AG09309 (cell line): ENCODE results near the gene COX4I1.

Experiments
- DNase-seq: peaks from one replicate; pipeline ENCODE4 v3.0.0-alpha.2; 2010; ENCODE audit warnings: low read depth
- H3K4me3 ChIP-seq: 2 replicates; pipeline ENCODE4 v1.5.1; 2011; ENCODE audit warnings: mild to moderate bottlenecking, low read depth, low read length, moderate library complexity; ENCODE audit not compliant: control insufficient read depth
- TF ChIP-seq, protein P1 (sequence below): IDR thresholded peaks from 2 replicates; pipeline ENCODE4 v1.5.1; 2011; ENCODE audit warnings: mild to moderate bottlenecking, low read depth, low read length, inconsistent platforms; ENCODE audit not compliant: insufficient read depth, control insufficient read depth; ENCODE audit errors: missing control alignments

COX4I1 gene

DNA sequence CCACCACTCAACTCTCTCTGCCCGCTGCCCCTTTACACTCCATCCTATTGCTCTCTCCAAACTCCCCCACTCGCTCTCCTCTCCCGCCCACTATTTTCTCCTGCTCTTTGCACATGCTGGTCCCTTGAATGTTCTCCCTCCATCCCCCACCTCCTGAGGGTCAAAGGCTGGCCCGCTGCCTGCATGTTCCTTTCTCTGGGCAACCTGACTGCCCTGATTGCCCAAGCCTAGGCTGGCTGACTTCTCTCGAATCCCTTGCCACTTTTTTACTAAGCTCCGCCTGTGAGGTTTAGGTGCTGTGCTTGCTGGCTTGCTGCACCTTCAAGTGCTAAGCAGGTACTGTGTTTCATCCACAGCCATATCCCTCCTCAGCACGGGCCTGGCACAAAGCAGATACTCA lies 2.9 kb upstream of the COX4I1 start:
- TF ChIP-seq, protein P1, sequence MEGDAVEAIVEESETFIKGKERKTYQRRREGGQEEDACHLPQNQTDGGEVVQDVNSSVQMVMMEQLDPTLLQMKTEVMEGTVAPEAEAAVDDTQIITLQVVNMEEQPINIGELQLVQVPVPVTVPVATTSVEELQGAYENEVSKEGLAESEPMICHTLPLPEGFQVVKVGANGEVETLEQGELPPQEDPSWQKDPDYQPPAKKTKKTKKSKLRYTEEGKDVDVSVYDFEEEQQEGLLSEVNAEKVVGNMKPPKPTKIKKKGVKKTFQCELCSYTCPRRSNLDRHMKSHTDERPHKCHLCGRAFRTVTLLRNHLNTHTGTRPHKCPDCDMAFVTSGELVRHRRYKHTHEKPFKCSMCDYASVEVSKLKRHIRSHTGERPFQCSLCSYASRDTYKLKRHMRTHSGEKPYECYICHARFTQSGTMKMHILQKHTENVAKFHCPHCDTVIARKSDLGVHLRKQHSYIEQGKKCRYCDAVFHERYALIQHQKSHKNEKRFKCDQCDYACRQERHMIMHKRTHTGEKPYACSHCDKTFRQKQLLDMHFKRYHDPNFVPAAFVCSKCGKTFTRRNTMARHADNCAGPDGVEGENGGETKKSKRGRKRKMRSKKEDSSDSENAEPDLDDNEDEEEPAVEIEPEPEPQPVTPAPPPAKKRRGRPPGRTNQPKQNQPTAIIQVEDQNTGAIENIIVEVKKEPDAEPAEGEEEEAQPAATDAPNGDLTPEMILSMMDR, result no peak
- H3K4me3 ChIP-seq, result no peak overlapping the region
- DNase-seq, result no peak

DNA sequence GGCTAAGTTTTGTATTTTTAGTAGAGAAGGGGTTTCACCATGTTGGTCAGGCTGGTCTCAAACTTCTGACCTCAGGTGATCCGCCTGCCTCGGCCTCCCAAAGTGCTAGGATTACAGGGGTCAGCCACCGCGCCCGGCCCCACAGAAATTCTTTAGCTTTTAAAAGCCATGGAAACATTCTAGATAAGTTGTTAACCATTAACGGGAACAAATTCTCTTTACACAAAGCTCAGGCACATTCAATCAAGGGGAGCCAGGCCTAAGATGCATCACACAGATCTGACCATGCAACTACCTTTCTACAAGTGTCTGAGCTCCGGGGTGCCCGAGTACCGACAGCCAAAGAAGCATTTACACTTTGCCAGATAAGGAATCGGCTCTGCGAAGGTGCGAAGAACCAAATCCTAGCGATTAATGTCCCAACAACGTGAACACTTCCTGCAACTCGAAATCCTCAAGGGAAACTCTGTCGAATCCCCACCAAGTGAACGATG lies 1.2 kb upstream of the COX4I1 start:
- DNase-seq, result no peak

DNA sequence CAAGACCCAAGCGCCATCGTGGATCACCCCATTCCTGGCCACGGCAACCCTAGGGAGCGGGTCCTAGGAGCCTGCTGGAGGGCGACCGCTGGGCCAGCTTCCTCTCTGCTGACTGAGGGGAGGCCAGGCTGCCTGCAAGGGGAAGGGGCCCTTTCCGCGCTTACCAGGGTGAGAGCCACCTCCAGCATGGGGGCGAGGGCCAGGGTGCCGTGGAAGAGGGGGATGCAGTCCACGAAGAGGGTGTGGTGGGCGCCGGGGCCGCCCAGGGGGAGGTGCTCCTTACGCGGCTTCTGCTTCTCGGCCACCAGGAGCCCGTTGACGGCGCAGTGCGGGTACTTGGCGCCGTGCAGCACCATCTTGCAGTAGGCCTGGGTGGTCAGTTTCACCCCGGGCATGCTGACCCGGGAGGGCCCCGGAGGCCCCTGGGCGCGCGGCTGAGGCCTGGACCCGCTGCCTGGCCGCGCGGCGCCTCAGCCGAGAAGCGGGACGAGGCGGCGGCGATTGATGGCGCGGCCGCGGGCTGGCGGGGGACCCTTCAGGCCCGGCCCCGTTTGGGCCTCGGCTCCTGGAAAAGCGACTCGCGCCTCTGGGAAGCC lies 496 bp upstream of the COX4I1 start:
- TF ChIP-seq, protein P1, result no peak
- DNase-seq, result no peak
- H3K4me3 ChIP-seq, result peak overlapping the region; percentile 71

More for the DNA sequence above, 1.2 kb upstream of the COX4I1 start:
- TF ChIP-seq, protein P1, result no peak
- H3K4me3 ChIP-seq, result peak overlapping the region; percentile 71

DNA sequence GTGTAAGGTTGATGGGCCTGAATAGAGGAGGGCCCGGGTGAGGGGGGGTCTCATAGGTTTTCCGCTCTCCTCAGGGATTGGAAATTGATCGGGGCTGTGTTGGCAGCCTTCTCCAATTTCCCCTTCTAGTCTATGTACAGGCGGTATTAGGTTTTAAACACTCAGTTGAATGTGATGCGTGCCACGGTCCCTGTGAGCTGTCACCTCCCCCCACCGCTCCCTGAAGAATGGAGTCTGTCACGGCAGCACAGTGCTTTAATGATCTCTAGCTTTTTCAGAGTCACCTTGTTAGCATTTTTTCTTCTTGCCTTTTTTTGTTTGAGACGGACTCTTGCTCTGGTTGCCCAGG lies 800 bp downstream of the COX4I1 start:
- no peak for DNase-seq
- H3K4me3 ChIP-seq, result peak overlapping the region; percentile 71
- TF ChIP-seq, protein P1, result no peak

DNA sequence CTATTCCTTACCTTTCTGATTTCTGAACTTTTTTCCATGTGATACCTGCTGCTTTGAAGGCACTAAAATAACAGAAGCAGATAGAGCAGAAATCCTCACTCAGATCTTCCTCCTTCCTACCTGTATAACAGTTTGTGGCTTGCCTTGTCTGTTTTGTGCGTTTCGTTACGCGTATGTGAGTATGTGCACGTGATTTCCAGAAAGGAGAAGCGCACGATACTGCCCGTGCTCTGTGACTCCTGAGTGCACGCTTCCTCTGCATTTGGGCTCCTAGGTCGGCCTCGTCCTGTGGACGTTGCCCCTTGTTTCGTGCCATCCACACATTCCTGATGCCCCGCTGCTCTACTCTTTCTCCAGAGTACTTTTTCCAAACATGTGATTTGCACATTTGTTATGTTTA lies 4.1 kb downstream of the COX4I1 start:
- H3K4me3 ChIP-seq, result no peak overlapping the region
- DNase-seq, result no peak
- TF ChIP-seq, protein P1, result no peak

DNA sequence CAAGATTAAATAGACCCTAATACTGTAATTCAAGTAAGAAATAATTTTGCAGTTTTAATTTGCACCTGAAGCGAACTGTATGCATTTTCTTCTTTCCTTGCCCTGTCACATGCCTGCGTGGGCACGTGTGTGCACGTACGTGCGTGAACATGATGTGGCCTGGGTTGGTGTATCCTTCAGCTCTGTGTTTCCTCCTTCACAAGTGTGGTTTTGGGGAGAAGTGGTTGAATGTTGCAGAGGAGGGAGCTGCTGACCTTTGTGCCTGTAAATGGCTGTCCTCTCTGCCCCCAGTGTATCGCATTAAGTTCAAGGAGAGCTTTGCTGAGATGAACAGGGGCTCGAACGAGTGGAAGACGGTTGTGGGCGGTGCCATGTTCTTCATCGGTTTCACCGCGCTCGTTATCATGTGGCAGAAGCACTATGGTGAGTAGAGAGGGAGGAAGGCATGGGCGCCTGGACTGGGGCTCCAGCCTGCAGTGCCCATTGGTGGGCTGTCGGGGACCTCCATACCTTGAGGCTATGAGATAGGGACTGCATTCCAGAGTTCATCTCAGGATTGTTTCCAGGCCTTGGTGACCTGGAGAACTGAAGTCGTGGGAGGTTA lies 6.0 kb downstream of the COX4I1 start:
- no peak overlapping the region for H3K4me3 ChIP-seq
- TF ChIP-seq, protein P1, result no peak
- DNase-seq, result no peak
